ENCODE data around the gene SS18.

The SS18 gene

DNA sequence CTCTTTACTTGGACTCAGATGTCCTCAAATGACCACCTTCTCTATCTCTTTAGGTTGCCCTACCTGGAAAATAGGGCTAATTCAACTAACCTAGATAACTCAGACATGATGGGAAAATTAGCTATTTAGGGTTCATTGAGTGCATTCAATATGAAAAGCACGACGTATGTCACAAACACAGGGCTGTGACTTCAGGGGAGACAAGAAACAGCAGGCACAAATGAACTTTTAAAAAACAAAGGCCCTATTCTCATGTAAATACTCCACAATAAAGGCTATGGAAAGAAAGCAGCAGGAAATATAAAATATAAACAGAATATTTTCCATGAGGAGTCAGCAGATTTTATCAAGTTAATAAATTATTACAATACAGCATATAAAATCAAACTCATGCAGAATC, 97.8 kb downstream of the SS18 start:
- no peaks in the 10 kb centered on the region for H3K4me1 ChIP-seq (ENCODE audit: insufficient read depth, low read length, severe bottlenecking)

DNA sequence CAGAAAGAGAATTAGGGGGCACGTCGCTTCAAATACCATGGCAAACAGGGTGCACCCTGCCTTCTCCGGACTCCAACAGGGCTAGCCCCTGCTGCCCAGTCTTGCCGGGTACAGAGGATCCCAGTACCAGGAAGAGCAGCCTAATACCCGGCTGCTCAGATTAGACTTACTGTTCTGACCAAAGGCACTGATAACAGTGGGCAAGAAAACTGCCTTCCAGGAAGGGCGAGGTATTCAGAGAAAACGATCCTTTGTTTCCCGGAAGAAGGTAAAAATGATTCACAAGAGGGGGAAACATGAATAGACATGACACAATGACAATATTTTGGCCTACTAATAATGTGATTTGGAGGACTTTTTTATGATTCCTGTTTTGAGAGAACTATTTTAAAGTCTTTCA, 99.9 kb downstream of the SS18 start:
- no peaks in the 10 kb centered on the region for H3K4me1 ChIP-seq (ENCODE audit: insufficient read depth, low read length, severe bottlenecking)
- H3K9me2 ChIP-seq (ENCODE audit: low read depth, low read length), result no peaks in the 10 kb centered on the region
- H3K27ac ChIP-seq (ENCODE audit: low read depth, low read length, poor library complexity, severe bottlenecking), result no peak overlapping the region
- H3K36me3 ChIP-seq (ENCODE audit: insufficient read depth, low read length), result no peaks in the 10 kb centered on the region
- H2AFZ ChIP-seq (ENCODE audit: low read length), result no peak overlapping the region
- no peak overlapping the region for H3K4me3 ChIP-seq (ENCODE audit: low read depth, low read length, poor library complexity, severe bottlenecking)
- no peaks in the 10 kb centered on the region for H3F3A ChIP-seq (ENCODE audit: insufficient read depth, low read length)
- no peak overlapping the region for H3K4me2 ChIP-seq (ENCODE audit: low read length)
- H3K9ac ChIP-seq (ENCODE audit: low read length), result no peak overlapping the region
- H3K27me3 ChIP-seq (ENCODE audit: insufficient read depth, low read length), result no peaks in the 10 kb centered on the region
- no peaks in the 10 kb centered on the region for H4K20me1 ChIP-seq (ENCODE audit: insufficient read depth, low read length)
- no peaks in the 10 kb centered on the region for H3K79me2 ChIP-seq (ENCODE audit: insufficient read depth, low read length)
- H3K9me3 ChIP-seq (ENCODE audit: low read length), result no peaks in the 10 kb centered on the region
- TF ChIP-seq, protein P1, sequence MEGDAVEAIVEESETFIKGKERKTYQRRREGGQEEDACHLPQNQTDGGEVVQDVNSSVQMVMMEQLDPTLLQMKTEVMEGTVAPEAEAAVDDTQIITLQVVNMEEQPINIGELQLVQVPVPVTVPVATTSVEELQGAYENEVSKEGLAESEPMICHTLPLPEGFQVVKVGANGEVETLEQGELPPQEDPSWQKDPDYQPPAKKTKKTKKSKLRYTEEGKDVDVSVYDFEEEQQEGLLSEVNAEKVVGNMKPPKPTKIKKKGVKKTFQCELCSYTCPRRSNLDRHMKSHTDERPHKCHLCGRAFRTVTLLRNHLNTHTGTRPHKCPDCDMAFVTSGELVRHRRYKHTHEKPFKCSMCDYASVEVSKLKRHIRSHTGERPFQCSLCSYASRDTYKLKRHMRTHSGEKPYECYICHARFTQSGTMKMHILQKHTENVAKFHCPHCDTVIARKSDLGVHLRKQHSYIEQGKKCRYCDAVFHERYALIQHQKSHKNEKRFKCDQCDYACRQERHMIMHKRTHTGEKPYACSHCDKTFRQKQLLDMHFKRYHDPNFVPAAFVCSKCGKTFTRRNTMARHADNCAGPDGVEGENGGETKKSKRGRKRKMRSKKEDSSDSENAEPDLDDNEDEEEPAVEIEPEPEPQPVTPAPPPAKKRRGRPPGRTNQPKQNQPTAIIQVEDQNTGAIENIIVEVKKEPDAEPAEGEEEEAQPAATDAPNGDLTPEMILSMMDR (IDR thresholded peaks at IDR 0.05; ENCODE audit: low read length), result no peak
- TF ChIP-seq EZH2 (IDR thresholded peaks at IDR 0.05; ENCODE audit: borderline replicate concordance, low read length), result no peak

More for the DNA sequence above, 97.8 kb downstream of the SS18 start:
- Histone ChIP-seq H3K9me3 (ENCODE audit: low read length) (no peaks in the 10 kb centered on the region), H3K27ac (ENCODE audit: low read depth, low read length, poor library complexity, severe bottlenecking) (no peak overlapping the region), H3K4me3 (ENCODE audit: low read depth, low read length, poor library complexity, severe bottlenecking) (no peak overlapping the region), H3K79me2 (ENCODE audit: insufficient read depth, low read length) (no peaks in the 10 kb centered on the region), H4K20me1 (ENCODE audit: insufficient read depth, low read length) (no peaks in the 10 kb centered on the region), H3F3A (ENCODE audit: insufficient read depth, low read length) (no peaks in the 10 kb centered on the region), H3K4me2 (ENCODE audit: low read length) (no peak overlapping the region), H3K27me3 (ENCODE audit: insufficient read depth, low read length) (no peaks in the 10 kb centered on the region), H3K36me3 (ENCODE audit: insufficient read depth, low read length) (no peaks in the 10 kb centered on the region), H3K9me2 (ENCODE audit: low read depth, low read length) (no peaks in the 10 kb centered on the region), H3K9ac (ENCODE audit: low read length) (no peak overlapping the region), H2AFZ (ENCODE audit: low read length) (no peak overlapping the region)
- no peak for TF ChIP-seq EZH2 (IDR thresholded peaks at IDR 0.05; ENCODE audit: borderline replicate concordance, low read length)
- TF ChIP-seq, protein P1 (IDR thresholded peaks at IDR 0.05; ENCODE audit: low read length), result no peak

DNA sequence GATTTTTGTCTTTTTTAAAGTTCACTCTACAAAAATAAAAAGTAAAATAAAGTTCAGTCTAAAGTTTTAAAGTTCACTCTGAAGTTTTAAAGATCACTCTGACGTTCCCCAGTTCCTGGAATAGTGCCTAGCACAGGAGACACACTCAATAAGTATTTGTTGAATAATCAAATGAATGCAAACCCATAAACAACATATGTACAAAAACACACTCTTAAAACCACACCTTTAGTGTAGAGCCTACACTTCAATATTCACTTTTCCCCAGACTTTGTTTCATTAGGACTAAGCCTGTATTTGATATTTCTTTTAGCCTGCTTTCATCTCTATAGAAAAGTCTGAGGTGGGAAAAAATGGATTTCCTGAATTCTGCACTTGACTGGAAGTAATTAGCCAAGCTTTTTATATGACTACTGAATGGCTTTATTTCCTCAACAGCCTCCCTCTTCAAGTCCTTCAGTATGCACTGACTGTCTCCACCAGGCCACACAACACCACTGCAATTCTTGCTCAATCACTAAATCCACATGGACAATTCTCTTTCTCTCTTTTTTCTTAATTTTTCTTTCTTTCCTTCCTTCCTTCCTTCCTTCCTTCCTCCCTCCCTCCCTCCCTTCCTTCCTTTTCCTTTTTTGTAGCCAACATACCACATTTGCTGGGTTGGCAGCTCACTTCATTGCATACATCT, 104.6 kb downstream of the SS18 start:
- no peaks in the 10 kb centered on the region for H3K9me2 ChIP-seq (ENCODE audit: low read depth, low read length)
- no peaks in the 10 kb centered on the region for H3K36me3 ChIP-seq (ENCODE audit: insufficient read depth, low read length)
- H3K27me3 ChIP-seq (ENCODE audit: insufficient read depth, low read length), result no peaks in the 10 kb centered on the region; the same call in 1 of the 2 replicates
- TF ChIP-seq, protein P1 (IDR thresholded peaks at IDR 0.05; ENCODE audit: low read length), result no peak
- no peak for TF ChIP-seq EZH2 (IDR thresholded peaks at IDR 0.05; ENCODE audit: borderline replicate concordance, low read length)
- H4K20me1 ChIP-seq (ENCODE audit: insufficient read depth, low read length), result no peaks in the 10 kb centered on the region
- H3F3A ChIP-seq (ENCODE audit: insufficient read depth, low read length), result no peaks in the 10 kb centered on the region
- H3K27ac ChIP-seq (ENCODE audit: low read depth, low read length, poor library complexity, severe bottlenecking), result no peak overlapping the region
- H3K9ac ChIP-seq (ENCODE audit: low read length), result no peak overlapping the region
- H3K4me2 ChIP-seq (ENCODE audit: low read length), result no peak overlapping the region
- H3K79me2 ChIP-seq (ENCODE audit: insufficient read depth, low read length), result no peaks in the 10 kb centered on the region
- no peaks in the 10 kb centered on the region for H3K4me1 ChIP-seq (ENCODE audit: insufficient read depth, low read length, severe bottlenecking)
- H3K9me3 ChIP-seq (ENCODE audit: low read length), result no peaks in the 10 kb centered on the region
- no peak overlapping the region for H2AFZ ChIP-seq (ENCODE audit: low read length)
- H3K4me3 ChIP-seq (ENCODE audit: low read depth, low read length, poor library complexity, severe bottlenecking), result no peak overlapping the region
